ENCODE data around the gene UBE2I.

DNA sequence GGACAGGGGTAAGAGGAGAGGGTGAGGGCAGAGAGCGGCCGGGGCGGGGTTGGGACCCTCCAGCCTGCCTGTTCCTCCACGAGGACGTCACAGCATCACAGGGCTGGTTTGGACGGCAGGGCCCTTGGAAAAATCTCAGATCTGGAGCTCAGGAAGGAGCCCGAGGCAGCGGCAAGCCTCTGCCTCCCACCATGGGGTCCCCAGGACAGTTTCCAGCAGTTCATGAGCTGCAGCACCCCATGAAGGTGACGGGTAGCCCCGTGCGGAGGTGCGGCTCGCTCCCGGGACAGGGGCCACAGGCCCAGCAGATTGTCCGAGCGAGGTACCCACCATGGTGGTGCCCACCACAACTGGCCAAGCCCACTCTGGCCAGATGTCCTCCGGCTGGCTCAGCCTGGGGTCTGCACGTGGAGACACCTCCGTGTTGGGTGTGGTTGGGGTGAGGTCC is 32.3 kb upstream of the UBE2I start:
- TF ChIP-seq, protein P1, sequence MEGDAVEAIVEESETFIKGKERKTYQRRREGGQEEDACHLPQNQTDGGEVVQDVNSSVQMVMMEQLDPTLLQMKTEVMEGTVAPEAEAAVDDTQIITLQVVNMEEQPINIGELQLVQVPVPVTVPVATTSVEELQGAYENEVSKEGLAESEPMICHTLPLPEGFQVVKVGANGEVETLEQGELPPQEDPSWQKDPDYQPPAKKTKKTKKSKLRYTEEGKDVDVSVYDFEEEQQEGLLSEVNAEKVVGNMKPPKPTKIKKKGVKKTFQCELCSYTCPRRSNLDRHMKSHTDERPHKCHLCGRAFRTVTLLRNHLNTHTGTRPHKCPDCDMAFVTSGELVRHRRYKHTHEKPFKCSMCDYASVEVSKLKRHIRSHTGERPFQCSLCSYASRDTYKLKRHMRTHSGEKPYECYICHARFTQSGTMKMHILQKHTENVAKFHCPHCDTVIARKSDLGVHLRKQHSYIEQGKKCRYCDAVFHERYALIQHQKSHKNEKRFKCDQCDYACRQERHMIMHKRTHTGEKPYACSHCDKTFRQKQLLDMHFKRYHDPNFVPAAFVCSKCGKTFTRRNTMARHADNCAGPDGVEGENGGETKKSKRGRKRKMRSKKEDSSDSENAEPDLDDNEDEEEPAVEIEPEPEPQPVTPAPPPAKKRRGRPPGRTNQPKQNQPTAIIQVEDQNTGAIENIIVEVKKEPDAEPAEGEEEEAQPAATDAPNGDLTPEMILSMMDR (IDR thresholded peaks at IDR 0.05) = no peak
- no peak for TF ChIP-seq POLR2A (IDR thresholded peaks at IDR 0.05)
